Measurements from ENCODE around the gene WASHC4. TPM values are rescaled to one million over a fixed set of nuclear protein-coding genes. Genes with fewer than 3 reads are reported as not detected.

The WASHC4 gene, protein sequence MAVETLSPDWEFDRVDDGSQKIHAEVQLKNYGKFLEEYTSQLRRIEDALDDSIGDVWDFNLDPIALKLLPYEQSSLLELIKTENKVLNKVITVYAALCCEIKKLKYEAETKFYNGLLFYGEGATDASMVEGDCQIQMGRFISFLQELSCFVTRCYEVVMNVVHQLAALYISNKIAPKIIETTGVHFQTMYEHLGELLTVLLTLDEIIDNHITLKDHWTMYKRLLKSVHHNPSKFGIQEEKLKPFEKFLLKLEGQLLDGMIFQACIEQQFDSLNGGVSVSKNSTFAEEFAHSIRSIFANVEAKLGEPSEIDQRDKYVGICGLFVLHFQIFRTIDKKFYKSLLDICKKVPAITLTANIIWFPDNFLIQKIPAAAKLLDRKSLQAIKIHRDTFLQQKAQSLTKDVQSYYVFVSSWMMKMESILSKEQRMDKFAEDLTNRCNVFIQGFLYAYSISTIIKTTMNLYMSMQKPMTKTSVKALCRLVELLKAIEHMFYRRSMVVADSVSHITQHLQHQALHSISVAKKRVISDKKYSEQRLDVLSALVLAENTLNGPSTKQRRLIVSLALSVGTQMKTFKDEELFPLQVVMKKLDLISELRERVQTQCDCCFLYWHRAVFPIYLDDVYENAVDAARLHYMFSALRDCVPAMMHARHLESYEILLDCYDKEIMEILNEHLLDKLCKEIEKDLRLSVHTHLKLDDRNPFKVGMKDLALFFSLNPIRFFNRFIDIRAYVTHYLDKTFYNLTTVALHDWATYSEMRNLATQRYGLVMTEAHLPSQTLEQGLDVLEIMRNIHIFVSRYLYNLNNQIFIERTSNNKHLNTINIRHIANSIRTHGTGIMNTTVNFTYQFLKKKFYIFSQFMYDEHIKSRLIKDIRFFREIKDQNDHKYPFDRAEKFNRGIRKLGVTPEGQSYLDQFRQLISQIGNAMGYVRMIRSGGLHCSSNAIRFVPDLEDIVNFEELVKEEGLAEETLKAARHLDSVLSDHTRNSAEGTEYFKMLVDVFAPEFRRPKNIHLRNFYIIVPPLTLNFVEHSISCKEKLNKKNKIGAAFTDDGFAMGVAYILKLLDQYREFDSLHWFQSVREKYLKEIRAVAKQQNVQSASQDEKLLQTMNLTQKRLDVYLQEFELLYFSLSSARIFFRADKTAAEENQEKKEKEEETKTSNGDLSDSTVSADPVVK
- total RNA-seq (100 to 1,000 TPM in 2 of 5 donors, 10 to 100 TPM in 3; 25.7 to 128 (median 83.1) TPM), polyA plus RNA-seq (1 to 10 TPM; 6.1 to 9.1 (median 7.5) TPM)
- long read RNA-seq, donor 1 = 0 reads
- long read RNA-seq, donor 2 = 0 reads
- long read RNA-seq, donor 3, partial matches to known transcripts = 0 of 1 reads
- long read RNA-seq, donor 3, other reads (novel, unspliced or antisense) = 0 of 1 reads
- long read RNA-seq, donor 4 = 0 reads
- long read RNA-seq, donor 5 = 0 reads
- long read RNA-seq, donor 6, partial matches to known transcripts = 60 of 61 reads
- long read RNA-seq, donor 6, other reads (novel, unspliced or antisense) = 0 of 61 reads
- long read RNA-seq, donor 7 = 0 reads
- long read RNA-seq, donor 8, partial matches to known transcripts = 5 of 5 reads
- long read RNA-seq, donor 8, other reads (novel, unspliced or antisense) = 0 of 5 reads
- long read RNA-seq, donor 9, partial matches to known transcripts = 0 of 1 reads
- long read RNA-seq, donor 9, other reads (novel, unspliced or antisense) = 0 of 1 reads
- long read RNA-seq, donor 10, full-length matches to known transcripts = 1 of 1 reads
- long read RNA-seq, donor 10, partial matches to known transcripts = 0 of 1 reads
- long read RNA-seq, donor 10, other reads (novel, unspliced or antisense) = 0 of 1 reads

DNA sequence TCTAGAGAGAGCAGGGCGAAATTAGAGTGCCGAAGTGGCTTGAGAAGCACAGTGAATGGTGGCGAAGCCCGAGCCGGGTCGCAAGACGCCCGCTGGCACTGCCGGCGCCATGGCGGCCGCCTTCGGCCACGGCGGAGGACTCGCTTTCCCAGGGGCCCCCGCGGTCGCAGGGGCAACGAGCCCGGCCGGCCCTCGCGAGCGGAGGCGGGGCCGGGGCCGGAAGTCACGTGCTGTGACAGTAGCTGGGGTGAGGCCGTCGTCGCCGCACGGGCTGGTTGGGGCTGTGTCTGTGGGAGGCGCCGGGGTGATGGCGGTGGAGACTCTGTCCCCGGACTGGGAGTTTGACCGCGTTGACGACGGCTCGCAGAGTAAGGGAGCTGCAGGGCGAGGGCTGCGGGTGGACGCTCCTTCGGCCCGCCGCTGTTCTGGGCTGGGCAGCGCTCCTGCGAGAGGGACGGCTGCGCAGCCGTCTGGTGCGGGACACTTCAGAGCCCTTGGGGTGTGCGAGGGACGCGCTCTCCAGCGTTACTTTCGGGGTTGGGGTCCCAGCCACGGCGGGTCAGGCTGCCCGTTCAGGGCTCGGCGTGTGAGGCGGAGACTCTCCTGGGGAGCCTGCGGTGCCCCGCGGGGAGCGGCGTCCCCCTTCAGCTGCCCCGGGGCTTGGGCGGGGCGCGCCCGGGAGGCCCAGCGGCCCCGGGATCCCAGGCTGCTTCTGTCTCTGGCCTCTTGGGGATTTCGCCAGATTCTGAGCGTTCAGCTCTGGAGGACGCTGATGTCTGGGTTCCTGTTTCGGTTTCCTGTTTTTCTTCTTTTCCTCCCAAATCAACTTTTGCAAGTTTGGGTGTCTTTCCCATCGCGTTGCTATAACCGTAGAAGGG, at the start of gene WASHC4:
Gene WASHC4, plus strand, starts transcription at position 238 of the 878 bp plus-strand sequence. Its CDS starts 70 bp downstream, at position 308.
- Histone ChIP-seq H3K9me3 (no peaks in the 10 kb centered on the region), H3K27ac (peak within 1 kb of the TSS; percentile 92 to 97 (median 96)), H3K27me3 (no peaks in the 10 kb centered on the region), H3K4me1 (peaks cover 18 to 52% (median 37%) of the 10 kb centered on the region in 4 donors), H3K36me3 (peaks cover 0 to 11% (median 8%) of the 10 kb centered on the region in 4 donors), H3K4me3 (peak within 1 kb of the TSS; percentile 74 to 97 (median 84))
- WGBS, 5 donors = 0% methylated on average over 9 to 85 of the region's 85 CpGs
- peak; percentile 94 to 98 for DNase-seq
- intact Hi-C loops (cut with DNase I; ENCODE audit: low total_unique reads) = no loop called here
- TF ChIP-seq EP300 (IDR thresholded peaks at IDR 0.05) = no peak
- TF ChIP-seq, protein P1, sequence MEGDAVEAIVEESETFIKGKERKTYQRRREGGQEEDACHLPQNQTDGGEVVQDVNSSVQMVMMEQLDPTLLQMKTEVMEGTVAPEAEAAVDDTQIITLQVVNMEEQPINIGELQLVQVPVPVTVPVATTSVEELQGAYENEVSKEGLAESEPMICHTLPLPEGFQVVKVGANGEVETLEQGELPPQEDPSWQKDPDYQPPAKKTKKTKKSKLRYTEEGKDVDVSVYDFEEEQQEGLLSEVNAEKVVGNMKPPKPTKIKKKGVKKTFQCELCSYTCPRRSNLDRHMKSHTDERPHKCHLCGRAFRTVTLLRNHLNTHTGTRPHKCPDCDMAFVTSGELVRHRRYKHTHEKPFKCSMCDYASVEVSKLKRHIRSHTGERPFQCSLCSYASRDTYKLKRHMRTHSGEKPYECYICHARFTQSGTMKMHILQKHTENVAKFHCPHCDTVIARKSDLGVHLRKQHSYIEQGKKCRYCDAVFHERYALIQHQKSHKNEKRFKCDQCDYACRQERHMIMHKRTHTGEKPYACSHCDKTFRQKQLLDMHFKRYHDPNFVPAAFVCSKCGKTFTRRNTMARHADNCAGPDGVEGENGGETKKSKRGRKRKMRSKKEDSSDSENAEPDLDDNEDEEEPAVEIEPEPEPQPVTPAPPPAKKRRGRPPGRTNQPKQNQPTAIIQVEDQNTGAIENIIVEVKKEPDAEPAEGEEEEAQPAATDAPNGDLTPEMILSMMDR (IDR thresholded peaks at IDR 0.05) = no peak
- TF ChIP-seq POLR2A (IDR thresholded peaks at IDR 0.05) = peak in 2 of 4 donors; percentile 78 to 86
- TF ChIP-seq POLR2AphosphoS5 (IDR thresholded peaks at IDR 0.05) = peak; percentile 97 to 98 (median 98)

DNA sequence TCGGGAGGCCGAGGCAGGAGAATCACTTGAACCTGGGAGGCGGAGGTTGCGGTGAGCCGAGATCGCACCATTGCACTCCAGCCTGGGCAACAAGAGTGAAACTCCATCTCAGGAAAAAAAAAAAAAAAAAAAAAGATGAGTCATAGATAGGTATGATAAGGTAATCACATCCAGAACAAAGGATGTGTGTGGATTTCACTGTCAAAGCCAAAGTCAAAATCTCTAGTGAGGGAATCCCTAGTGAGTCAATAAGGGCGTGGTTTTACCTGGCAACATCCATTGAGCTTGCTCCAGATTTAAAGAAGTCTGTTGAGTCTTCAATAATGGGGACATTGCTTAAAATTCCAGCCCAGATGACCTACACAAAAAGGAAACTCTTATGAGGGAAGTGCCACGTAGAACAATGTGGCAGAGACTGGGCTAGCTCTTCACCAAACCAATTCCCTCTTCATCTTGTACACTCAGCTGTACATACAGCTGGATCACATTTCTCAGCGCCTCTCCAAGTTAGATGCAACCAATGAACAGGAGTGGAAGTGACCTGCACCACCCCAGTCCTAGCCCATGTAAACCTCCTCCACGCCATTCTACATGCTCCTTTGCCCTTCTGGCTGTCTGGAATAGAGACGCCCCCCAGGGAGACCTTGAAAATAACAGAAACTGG, 46.7 kb upstream of the WASHC4 start:
- 80 to 97% (median 92%) methylated on average over 5 to 11 of the region's 11 CpGs for WGBS, 5 donors
- H3K27me3 ChIP-seq = no peaks in the 10 kb centered on the region
- H3K27ac ChIP-seq = no peak overlapping the region
- peaks cover 8 to 95% (median 69%) of the 10 kb centered on the region in 4 donors for H3K36me3 ChIP-seq
- intact Hi-C loops (cut with DNase I; ENCODE audit: low total_unique reads) = no loop called here
- peaks cover 0 to 9% (median 4%) of the 10 kb centered on the region in 4 donors for H3K9me3 ChIP-seq
- H3K4me3 ChIP-seq = no peak overlapping the region
- H3K4me1 ChIP-seq = no peaks in the 10 kb centered on the region
- TF ChIP-seq, protein P1 (IDR thresholded peaks at IDR 0.05) = no peak
- no peak for TF ChIP-seq POLR2AphosphoS5 (IDR thresholded peaks at IDR 0.05)
- TF ChIP-seq POLR2A (IDR thresholded peaks at IDR 0.05) = no peak
- no peak for TF ChIP-seq EP300 (IDR thresholded peaks at IDR 0.05)
- DNase-seq = no peak

DNA sequence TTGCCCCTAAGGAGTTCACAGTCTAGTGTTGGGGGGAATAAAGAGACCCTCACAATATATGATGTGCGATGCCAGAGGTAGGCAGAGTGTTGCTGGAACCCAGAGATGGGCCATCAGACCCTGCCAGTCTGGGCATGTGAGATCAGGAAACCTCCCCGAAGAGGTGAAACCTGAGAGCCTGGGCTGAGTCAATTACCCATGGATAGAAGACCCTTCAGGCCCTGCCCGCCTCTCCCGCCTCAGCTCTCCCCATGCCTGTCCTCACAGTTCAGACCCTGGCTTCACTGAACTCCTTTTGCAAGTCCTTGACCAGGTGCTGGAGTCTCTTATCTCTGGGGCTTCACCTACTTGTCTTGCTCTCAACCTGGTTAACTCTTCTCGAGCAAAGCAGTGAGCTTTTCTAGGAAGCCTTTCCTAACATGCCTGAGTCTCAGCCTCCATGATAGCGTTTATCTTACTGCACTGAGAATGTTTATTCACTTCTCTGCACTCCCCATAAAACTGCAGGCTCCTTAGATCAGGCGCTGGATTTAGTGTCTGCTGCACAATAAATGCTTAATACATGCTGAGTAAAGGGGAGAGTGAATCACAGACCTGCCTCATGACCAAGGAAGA, 42.9 kb upstream of the WASHC4 start:
- 60 to 83% (median 72%) methylated on average over 7 of the region's 7 CpGs for WGBS, 5 donors
- no peaks in the 10 kb centered on the region for H3K27me3 ChIP-seq
- no peaks in the 10 kb centered on the region for H3K4me1 ChIP-seq
- H3K36me3 ChIP-seq = peaks cover 8 to 75% (median 52%) of the 10 kb centered on the region in 4 donors
- TF ChIP-seq, protein P1 (IDR thresholded peaks at IDR 0.05) = no peak
- TF ChIP-seq POLR2A (IDR thresholded peaks at IDR 0.05) = no peak
- TF ChIP-seq POLR2AphosphoS5 (IDR thresholded peaks at IDR 0.05) = no peak
- TF ChIP-seq EP300 (IDR thresholded peaks at IDR 0.05) = no peak
- H3K27ac ChIP-seq = no peak overlapping the region
- H3K9me3 ChIP-seq = no peaks in the 10 kb centered on the region
- H3K4me3 ChIP-seq = no peak overlapping the region
- DNase-seq = no peak
- intact Hi-C loops (cut with DNase I; ENCODE audit: low total_unique reads) = no loop called here
